HG03469 (cell line): Measurements from ENCODE around the gene USP7.
"Not testable (repeated sequence)": the region's sequence is repeated elsewhere in the genome, so short reads cannot be mapped to it uniquely, and the experiment has no call there.

Experiments
- ATAC-seq: cut with Tn5 transposase; IDR thresholded peaks from one replicate; pipeline ENCODE4 v1.9.1; 2021; ENCODE audit warnings: mild to moderate bottlenecking, moderate library complexity, moderate number of reproducible peaks; ENCODE audit not compliant: unreplicated experiment

The USP7 gene

GRCh38 chr16:8848939-8849391 lies 114.7 kb downstream of the USP7 start:
- no peak for ATAC-seq

- no peak for ATAC-seq
Measured at GRCh38 chr16:8848231-8848938, 115.3 kb downstream of the USP7 start.

GRCh38 chr16:8847623-8848022 lies 116.1 kb downstream of the USP7 start:
- no peak for ATAC-seq

- ATAC-seq = no peak
Measured at GRCh38 chr16:8847145-8847544, 116.6 kb downstream of the USP7 start.

- no peak for ATAC-seq
Measured at GRCh38 chr16:8846401-8846932, 117.2 kb downstream of the USP7 start.

GRCh38 chr16:8845699-8846298 lies 117.9 kb downstream of the USP7 start:
- ATAC-seq = no peak

- not testable (repeated sequence) for ATAC-seq
Measured at GRCh38 chr16:8843296-8843695, 120.4 kb downstream of the USP7 start.
